Panc1 (cell line): ENCODE results near the gene PRM2. TPM values are rescaled to one million over a fixed set of nuclear protein-coding genes. Genes with fewer than 3 reads are reported as not detected.

Source experiments
- ATAC-seq: fragments of 200-7000 bp; cut with Tn5 transposase; 2 replicates; pipeline ENCODE4 v1.9.1; 2020; ENCODE audit warnings: mild to moderate bottlenecking, moderate library complexity
- BruUV-seq: library from RNA; stranded (reverse); fragments of 400-500 nt; replicated peaks from 2 replicates; lab custom pipeline; 2021; lab: Mats Ljungman, UMichigan
- CTCF ChIA-PET: fragments of 300-600 bp; sonication (Branson Sonifier 250); formaldehyde crosslinking; loops from one replicate; lab custom pipeline; 2022; ENCODE audit warnings: antibody characterized with exemption; lab: Charles Lee
- POLR2A ChIA-PET: fragments of 300-600 bp; sonication (Branson Sonifier 250); formaldehyde crosslinking; loops from one replicate; lab custom pipeline; 2022; ENCODE audit warnings: antibody characterized with exemption; lab: Charles Lee
- DNase-seq: peaks from one replicate; pipeline ENCODE4 v3.0.0-alpha.2; 2010; ENCODE audit warnings: low read depth, low spot score
- H3K27ac ChIP-seq: 2 replicates; pipeline ENCODE4 v1.5.1; 2011; ENCODE audit warnings: mild to moderate bottlenecking, low read length, inconsistent platforms
- H3K27me3 ChIP-seq: fragments of 200-500 bp; sonication (Bioruptor generic); 2 replicates; pipeline ENCODE4 v1.6.0; 2014; ENCODE audit warnings: low read length, inconsistent platforms; ENCODE audit not compliant: control insufficient read depth, insufficient read depth
- H3K36me3 ChIP-seq: fragments of 200-500 bp; sonication (Bioruptor generic); 2 replicates; pipeline ENCODE4 v1.5.1; 2014; ENCODE audit warnings: inconsistent platforms, mild to moderate bottlenecking, low read length, moderate library complexity; ENCODE audit not compliant: control insufficient read depth, insufficient read depth
- H3K4me1 ChIP-seq: 2 replicates; pipeline ENCODE4 v1.5.1; 2011; ENCODE audit warnings: inconsistent platforms, mild to moderate bottlenecking, low read length, moderate library complexity; ENCODE audit not compliant: control insufficient read depth, insufficient read depth
- H3K4me3 ChIP-seq, 2 experiments: 2 replicates each; pipeline ENCODE4 v1.5.1; 2011 to 2012; ENCODE audit warnings: low read depth in 2 of 2, low read length in 2 of 2, mild to moderate bottlenecking in 2 of 2, inconsistent platforms in 1 of 2, moderate library complexity in 1 of 2
- H3K9me3 ChIP-seq: fragments of 200-500 bp; sonication (Bioruptor generic); 2 replicates; pipeline ENCODE4 v1.5.1; 2014; ENCODE audit warnings: low read depth, mild to moderate bottlenecking, inconsistent platforms, low read length, moderate library complexity; ENCODE audit not compliant: control insufficient read depth, insufficient read depth
- CTCF ChIP-seq: fragments of 450-650 bp; IDR thresholded peaks from 2 replicates; pipeline ENCODE4 v1.5.1; 2017; ENCODE audit warnings: mild to moderate bottlenecking
- POLR2AphosphoS5 ChIP-seq: IDR thresholded peaks from 2 replicates; pipeline ENCODE4 v1.6.1; 2012; ENCODE audit warnings: mild to moderate bottlenecking, low read depth, low read length, moderate library complexity
- REST ChIP-seq, 2 experiments: IDR thresholded peaks; 2 replicates each; pipeline ENCODE4 v1.6.1; 2011 to 2012; ENCODE audit warnings: low read depth in 2 of 2, control low read depth in 1 of 2, low read length in 1 of 2, mild to moderate bottlenecking in 1 of 2, moderate library complexity in 1 of 2; ENCODE audit not compliant: insufficient read depth in 1 of 2
- SIN3A ChIP-seq: IDR thresholded peaks from 2 replicates; pipeline ENCODE4 v1.6.1; 2012; ENCODE audit warnings: low read depth, mild to moderate bottlenecking, low read length, moderate library complexity, borderline replicate concordance; ENCODE audit not compliant: insufficient read depth
- TCF7L2 ChIP-seq: IDR thresholded peaks from 2 replicates; pipeline ENCODE4 v1.6.1; 2011; ENCODE audit warnings: mild to moderate bottlenecking, low read depth, low read length, inconsistent platforms
- in situ Hi-C: cut with HindIII; loops from 2 replicates; pipeline ENCODE4 v1.10.0; 2016; ENCODE audit warnings: low sequenced_read_pairs, low pct_unique_long_range_greater_than_20kb
- intact Hi-C: fragments of 100-400 bp; cut with micrococcal nuclease; formaldehyde crosslinking; loops from one replicate; pipeline ENCODE4 v1.10.0; 2022; ENCODE audit not compliant: unreplicated experiment
- total RNA-seq: library from RNA; stranded (reverse); gene quantifications from one replicate; pipeline ENCODE4 v1.2.1, GENCODE V29; 2021; ENCODE audit not compliant: unreplicated experiment

Gene PRM2
- total RNA-seq, 1 experiment from 2014 or later, result not detected

GRCh38 chr16:11292076-11292748 lies 15.9 kb upstream of the PRM2 start:
- Histone ChIP-seq H3K4me1 (peaks cover 9% of the 10 kb centered on the region), H3K4me3 (no peak overlapping the region), H3K27ac (no peak overlapping the region), H3K9me3 (no peaks in the 10 kb centered on the region), H3K27me3 (no peaks in the 10 kb centered on the region), H3K36me3 (no peaks in the 10 kb centered on the region)
- ChIA-PET CTCF (no interaction called here), POLR2A (no interaction called here)
- in situ Hi-C loops, result no loop called here
- ATAC-seq (no peak), DNase-seq (no peak)
- BruUV-seq, result no TSS peak
- intact Hi-C loops, result no loop called here
- TF ChIP-seq POLR2AphosphoS5 (no peak), CTCF (no peak), REST (IDR thresholded peaks at IDR 0.05; ENCODE audit: insufficient read depth in 1 of 2, low read depth in 2 of 2, low read length in 1 of 2) (no peak), TCF7L2 (no peak), SIN3A (no peak)

- ATAC-seq, result no peak
- no peak overlapping the region for H3K4me3 ChIP-seq
- no peaks in the 10 kb centered on the region for H3K4me1 ChIP-seq
- no peak for DNase-seq
- TF ChIP-seq SIN3A (no peak), TCF7L2 (no peak), POLR2AphosphoS5 (no peak), REST (IDR thresholded peaks at IDR 0.05; ENCODE audit: insufficient read depth in 1 of 2, low read depth in 2 of 2, low read length in 1 of 2) (no peak), CTCF (no peak)
- H3K27ac ChIP-seq, result no peak overlapping the region
- CTCF ChIA-PET, result no interaction called here
- POLR2A ChIA-PET, result no interaction called here
- H3K9me3 ChIP-seq, result no peaks in the 10 kb centered on the region
- no peaks in the 10 kb centered on the region for H3K36me3 ChIP-seq
- no peaks in the 10 kb centered on the region for H3K27me3 ChIP-seq
- in situ Hi-C loops, result no loop called here
- no TSS peak for BruUV-seq
- intact Hi-C loops, result no loop called here
Observed at GRCh38 chr16:11291091-11291703, 14.9 kb upstream of the PRM2 start.
